ENCODE data around the gene SERGEF.

DNA sequence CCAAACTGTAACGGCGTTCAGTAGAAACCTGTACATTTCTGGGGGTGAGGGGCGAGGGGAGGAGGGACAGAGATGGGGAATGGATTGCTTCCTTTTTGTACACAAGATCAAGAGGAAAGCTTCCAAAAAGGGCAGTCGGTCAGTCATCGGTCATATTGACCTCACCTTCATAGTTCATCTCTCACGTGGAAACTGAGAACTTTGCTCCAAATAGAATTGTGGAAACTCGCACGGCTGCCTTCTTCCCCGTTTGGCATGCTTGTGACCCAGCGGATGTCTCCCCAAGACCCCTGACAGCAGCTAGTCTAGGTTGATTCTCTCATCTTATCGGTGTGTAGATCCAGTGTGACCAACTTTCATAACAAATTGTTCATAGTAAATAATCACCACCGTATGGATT lies 230.7 kb downstream of the SERGEF start:
- no peak for TF ChIP-seq POLR2A (IDR thresholded peaks at IDR 0.05)
- TF ChIP-seq, protein P1, sequence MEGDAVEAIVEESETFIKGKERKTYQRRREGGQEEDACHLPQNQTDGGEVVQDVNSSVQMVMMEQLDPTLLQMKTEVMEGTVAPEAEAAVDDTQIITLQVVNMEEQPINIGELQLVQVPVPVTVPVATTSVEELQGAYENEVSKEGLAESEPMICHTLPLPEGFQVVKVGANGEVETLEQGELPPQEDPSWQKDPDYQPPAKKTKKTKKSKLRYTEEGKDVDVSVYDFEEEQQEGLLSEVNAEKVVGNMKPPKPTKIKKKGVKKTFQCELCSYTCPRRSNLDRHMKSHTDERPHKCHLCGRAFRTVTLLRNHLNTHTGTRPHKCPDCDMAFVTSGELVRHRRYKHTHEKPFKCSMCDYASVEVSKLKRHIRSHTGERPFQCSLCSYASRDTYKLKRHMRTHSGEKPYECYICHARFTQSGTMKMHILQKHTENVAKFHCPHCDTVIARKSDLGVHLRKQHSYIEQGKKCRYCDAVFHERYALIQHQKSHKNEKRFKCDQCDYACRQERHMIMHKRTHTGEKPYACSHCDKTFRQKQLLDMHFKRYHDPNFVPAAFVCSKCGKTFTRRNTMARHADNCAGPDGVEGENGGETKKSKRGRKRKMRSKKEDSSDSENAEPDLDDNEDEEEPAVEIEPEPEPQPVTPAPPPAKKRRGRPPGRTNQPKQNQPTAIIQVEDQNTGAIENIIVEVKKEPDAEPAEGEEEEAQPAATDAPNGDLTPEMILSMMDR (IDR thresholded peaks at IDR 0.05) = no peak
